A204.1 (cell line): Measurements from ENCODE around the gene LRIT3.

ENCODE experiments used
- FAIRE-seq: peaks from 2 replicates; lab custom pipeline; 2012; peaks lifted over from hg19 to GRCh38; lab: Jason Lieb, UNC

The LRIT3 gene

DNA sequence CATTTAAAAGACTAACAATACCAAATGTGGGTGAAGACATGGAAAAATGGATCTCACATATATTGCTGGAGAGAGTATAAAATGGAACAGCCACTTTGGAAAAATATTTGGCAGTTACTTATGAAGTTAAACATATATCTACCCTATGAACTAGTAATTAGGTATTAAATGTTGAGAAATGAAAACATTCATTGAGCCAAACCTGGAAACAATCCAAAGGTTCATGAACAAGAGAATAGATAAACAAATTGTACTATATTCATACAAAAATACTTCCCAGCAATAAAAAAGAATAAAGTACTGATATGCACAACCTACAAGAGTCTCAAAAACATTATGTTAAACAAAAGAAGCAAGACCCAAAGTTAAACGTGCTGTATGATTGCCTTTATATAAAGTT lies 60.8 kb downstream of the LRIT3 start:
- FAIRE-seq: no peak

DNA sequence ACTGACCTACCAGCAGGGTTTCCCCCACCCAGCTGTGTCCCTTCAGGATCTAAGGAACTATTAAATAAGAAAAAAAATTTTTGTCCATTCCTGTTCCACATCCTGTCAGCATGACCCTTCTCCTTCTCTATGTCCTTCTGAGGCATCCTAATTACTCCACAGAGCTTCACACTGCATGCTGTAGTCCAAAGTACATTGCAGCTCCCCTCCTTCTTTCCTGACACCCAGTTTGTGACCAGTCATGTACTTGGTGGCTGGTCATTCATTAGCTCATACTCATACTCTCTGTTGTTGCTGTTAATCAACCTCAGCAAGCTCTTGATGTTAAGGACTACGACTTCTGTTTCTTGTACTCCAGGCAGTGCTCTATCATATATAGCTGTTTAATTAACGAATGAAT lies 62.3 kb downstream of the LRIT3 start:
- FAIRE-seq: no peak

DNA sequence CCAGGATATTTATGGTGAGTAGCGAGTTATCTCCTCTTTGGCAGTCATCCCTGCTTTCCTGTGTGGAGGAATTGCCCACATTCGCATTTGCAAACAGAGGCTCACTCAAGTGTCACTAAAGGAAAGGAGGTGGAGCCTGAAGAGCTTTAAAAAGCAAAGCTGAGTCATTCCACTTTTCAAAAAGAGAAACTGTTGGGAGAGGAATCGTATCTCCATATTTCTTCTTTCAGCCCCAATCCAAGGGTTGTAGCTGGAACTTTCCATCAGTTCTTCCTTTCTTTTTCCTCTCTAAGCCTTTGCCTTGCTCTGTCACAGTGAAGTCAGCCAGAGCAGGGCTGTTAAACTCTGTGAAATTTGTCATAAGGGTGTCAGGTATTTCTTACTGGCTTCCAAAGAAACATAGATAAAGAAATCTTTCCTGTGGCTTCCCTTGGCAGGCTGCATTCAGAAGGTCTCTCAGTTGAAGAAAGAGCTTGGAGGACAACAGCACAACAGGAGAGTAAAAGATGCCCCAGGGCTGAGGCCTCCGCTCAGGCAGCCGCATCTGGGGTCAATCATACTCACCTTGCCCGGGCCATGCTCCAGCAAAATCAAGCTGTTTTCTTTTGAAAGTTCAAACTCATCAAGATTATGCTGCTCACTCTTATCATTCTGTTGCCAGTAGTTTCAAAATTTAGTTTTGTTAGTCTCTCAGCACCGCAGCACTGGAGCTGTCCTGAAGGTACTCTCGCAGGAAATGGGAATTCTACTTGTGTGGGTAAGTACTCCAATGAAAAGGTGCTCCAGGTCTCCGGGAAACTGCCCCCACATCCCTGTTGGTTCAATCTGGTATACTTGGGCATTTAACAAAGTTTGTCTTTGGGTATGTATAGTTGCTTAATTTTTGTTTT lies 65.0 kb downstream of the LRIT3 start, which contains the start of gene EGF:
EGF (plus strand) TSS at position 178 of the 890 bp plus-strand sequence; CDS start at position 631, 453 bp downstream.
- no peak for FAIRE-seq

DNA sequence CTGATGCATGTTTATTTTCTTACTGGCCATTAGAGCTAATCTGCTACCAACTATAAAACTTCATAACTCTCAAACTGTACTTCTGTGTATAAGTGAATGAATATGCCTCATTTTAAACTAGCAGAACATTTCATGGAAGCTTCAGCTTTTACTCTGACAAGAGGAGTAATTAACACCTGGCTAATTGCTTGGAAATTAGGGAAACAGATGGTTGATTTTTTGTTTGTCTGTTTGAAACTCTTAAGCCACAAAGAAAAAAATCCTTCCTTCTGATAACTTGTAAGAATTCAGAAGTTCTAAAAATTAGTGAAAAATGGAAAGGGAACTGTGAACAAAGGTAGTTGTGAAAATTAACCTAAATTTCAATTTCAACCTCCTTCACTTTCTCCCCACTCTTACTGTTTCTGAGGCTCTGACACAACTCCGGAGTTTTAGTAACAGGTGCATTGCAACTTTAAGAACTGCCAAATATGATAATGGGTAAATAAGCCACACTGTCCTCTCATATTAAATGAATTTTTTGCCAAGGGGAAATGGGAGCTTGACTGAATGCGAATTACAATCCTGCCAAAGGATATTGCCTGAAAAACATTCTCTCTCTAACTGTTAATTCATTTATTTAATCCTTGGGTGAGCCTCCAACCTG lies 65.8 kb downstream of the LRIT3 start:
- no peak for FAIRE-seq

DNA sequence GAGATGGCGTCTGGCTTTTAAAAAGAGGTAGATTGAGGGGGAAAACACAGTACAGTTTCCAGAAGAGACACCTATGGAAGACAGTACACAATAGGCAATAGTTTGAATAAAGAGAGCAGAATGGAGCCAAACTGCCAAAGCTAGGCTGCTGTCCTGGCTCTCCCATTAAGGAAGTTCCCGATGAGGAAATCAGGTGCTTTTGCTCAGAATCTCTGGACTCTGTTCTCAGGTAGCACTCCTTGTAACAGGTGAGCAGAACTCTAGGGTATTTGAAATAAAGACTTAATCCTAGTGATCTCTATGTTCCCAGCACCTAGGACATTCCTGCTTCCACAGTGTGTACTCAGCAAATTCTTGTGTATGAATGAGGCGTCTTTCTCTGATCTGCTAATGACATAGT lies 66.4 kb downstream of the LRIT3 start:
- no peak for FAIRE-seq

DNA sequence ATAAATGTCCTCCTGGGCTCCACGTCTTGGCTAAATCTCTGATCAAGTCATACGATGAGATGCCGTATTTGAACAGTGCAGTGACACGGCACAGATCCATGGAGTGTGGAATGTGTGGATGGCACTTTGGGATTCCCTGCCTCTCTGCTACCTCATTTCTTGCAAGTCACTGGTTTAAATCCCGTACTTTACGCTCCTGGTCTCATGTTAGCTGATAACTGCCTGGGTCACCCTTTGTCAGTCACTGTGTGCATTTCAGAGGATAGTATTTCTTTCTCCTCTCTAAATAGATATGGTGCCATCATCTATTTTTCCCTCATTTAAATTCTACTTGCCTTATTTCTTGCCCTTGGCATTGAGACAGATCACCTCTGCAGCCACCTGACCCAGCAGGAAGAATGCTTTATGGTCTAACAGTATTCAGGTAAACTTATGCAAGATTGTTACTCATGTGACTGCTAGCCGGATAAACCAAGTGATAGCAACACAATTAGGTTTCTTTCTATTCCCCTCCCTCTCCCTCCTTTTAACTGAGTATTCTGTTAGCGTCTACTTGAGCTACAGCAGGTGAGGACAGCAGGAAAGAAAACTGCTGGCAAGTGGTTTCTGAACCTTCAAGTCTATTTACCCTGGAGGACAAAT lies 67.6 kb downstream of the LRIT3 start:
- FAIRE-seq: no peak

DNA sequence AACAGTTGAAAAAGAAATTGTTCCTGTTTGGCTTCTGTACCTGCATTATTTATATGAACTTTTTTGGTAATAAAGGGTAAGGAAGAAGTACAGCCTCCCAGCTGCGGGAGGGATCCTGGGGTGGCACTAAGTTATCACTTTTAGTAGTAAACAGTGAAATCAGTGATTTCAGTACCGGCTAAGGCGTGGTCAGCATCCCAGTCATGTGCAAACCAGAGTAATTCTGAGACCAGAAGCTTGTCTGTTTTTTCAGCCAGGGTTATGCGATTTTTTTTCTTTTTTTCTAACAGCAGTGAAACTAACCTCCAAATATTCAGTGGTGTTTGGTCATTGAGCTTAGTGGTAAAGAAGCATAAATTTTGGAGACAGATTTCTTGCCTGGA lies 68.1 kb downstream of the LRIT3 start:
- FAIRE-seq: no peak

DNA sequence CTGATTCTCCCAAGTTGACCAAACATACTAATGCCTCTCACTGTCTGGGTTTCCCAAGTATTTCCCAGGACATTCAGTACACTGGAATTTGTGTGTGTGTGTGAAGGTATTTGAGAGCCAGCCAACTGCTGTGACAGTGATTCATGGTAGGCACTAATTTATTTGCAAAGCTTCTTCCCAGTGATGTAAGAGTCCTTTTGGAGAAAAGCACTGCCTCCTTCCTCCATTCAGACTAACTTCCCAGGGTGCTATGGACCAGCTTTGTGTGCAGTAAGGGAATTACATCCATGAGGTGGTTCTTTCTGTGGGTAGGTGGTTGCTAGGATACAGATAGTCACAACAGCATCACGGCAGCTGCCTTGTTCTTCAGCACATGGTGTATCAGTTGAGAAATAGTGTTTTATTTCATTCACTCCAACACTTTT lies 73.5 kb downstream of the LRIT3 start:
- FAIRE-seq: no peak
